Suprapubic skin (tissue), 3 donors: ENCODE data around the gene OR51G2.

Experiments used
- POLR2AphosphoS5 ChIP-seq, 3 donors: sonication (generic); formaldehyde crosslinking; IDR thresholded peaks; one replicate each; pipeline ENCODE4 v1.6.1; 2017; ENCODE audit warnings: antibody characterized with exemption in 3 of 3
- TF ChIP-seq, protein P1 (sequence below), 2 donors: fragments of 200-600 bp in 1 of 2; fragments of 450-650 bp in 1 of 2; sonication (generic) in 1 of 2; IDR thresholded peaks; one replicate each; pipeline ENCODE4 v1.5.1; 2016 to 2019; ENCODE audit warnings: antibody characterized with exemption in 2 of 2, mild to moderate bottlenecking in 1 of 2, moderate library complexity in 1 of 2

DNA sequence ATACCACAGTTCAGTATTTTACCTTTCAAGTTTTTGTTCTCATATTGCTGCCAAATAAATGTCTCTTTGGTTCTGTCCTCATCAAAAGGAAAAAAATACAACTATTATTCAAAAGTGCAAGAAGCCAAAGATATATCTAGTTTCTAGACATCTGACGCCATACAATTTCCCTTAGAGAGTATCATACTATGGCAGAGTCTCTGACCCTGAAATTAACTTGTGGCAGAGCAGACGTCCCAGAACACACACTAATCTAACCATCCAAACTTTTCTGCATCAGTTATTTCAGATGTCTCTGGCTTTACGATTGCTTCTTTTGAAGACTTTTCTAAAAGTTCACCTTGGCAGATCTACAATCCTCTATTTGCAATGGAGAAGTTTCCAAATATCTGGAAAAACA, 34.8 kb downstream of the OR51G2 start:
- TF ChIP-seq POLR2AphosphoS5 (IDR thresholded peaks at IDR 0.05): no peak
- TF ChIP-seq, protein P1, sequence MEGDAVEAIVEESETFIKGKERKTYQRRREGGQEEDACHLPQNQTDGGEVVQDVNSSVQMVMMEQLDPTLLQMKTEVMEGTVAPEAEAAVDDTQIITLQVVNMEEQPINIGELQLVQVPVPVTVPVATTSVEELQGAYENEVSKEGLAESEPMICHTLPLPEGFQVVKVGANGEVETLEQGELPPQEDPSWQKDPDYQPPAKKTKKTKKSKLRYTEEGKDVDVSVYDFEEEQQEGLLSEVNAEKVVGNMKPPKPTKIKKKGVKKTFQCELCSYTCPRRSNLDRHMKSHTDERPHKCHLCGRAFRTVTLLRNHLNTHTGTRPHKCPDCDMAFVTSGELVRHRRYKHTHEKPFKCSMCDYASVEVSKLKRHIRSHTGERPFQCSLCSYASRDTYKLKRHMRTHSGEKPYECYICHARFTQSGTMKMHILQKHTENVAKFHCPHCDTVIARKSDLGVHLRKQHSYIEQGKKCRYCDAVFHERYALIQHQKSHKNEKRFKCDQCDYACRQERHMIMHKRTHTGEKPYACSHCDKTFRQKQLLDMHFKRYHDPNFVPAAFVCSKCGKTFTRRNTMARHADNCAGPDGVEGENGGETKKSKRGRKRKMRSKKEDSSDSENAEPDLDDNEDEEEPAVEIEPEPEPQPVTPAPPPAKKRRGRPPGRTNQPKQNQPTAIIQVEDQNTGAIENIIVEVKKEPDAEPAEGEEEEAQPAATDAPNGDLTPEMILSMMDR (IDR thresholded peaks at IDR 0.05): no peak
